GM18526 (cell line): ENCODE results near the gene CLDN14.

ENCODE experiments used
- POLR2A ChIP-seq: IDR thresholded peaks from 3 replicates; pipeline ENCODE4 v1.6.1; 2011; ENCODE audit not compliant: insufficient read length; ENCODE audit errors: extremely low read depth

The CLDN14 gene

DNA sequence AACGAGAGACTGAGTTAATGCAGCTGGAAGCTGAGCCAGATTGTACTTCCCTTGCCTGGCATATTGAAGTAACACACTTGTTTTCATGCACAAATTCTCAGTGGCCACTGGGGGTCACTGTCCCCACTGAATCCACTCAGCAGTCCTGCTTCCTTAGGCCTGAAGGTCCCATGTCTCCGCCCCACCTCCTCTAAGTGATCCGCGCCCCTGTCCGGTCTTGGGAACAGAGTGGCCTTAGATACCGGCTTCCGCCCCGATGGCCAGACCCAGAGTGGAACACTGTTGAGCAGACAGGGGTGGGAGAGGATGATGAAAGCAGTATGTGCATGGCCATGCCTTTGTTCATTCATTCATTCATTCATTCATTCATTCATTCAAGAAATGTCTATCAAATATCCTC, 59.9 kb downstream of the CLDN14 start:
- TF ChIP-seq POLR2A, result no peak

DNA sequence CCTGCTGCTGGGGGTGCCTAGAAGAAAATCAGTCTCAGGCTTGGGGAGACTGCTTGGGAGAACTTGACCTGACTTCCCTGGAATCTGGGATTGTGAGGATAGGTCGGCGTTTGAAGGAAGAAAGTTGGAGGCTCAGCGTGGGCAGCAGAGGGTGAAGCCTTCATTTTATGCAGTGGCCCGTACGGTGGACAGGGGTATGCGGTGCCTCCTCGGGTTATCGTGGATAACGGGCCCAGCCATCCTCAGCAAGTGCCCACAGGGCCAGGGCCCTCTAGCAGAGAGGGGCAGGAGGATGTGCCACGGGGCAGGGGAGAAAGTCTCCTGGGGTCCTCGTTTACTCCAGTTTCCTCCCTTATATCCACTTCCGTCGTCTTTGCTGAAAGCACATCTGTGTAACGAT, 60.7 kb downstream of the CLDN14 start:
- TF ChIP-seq POLR2A, result no peak

DNA sequence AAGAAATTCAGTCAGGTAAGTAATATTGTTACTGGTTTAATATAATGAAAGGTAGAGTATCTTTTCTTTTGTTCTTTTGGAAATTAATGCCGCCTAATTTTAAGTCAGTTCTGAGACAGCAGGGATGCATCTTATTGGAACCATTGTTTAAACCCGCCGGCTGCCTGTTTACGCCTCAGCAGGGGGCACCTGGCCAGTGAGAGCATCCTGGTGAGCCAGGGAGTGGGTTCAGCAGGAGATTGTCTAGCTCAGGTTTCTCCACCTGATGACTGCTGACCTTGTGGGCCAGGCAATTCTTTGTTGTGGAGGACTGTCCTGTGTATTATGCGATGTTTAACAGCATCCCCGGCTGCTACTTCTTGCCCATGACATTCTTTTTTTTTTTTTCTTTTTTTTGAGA, 64.5 kb downstream of the CLDN14 start:
- no peak for TF ChIP-seq POLR2A

DNA sequence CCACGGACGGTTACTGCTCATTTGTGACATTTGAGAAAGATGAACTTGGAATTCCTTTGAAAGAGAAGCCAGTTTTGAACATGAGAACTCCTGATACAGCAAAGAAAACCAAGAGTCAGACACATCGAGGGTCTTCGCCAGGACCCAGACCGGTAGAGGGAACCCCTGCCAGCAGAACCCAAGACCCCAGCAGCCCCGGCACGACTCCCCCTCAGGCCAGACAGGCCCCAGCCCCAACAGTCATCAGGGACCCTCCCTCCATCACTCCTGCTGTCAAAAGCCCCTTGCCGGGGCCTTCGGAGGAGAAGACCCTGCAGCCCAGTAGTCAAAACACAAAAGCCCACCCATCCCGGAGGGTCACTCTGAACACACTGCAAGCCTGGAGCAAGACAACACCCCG, 67.0 kb downstream of the CLDN14 start:
- TF ChIP-seq POLR2A, result no peak

GRCh38 chr21:36411301-36411700, 68.6 kb downstream of the CLDN14 start:
- TF ChIP-seq POLR2A, result no peak
